Prostate gland (tissue), 2 donors: ENCODE measurements around the gene SCAI.

Source experiments
- POLR2A ChIP-seq: fragments of 450-650 bp; IDR thresholded peaks from one replicate; pipeline ENCODE4 v1.6.1; 2016; ENCODE audit warnings: antibody characterized with exemption, mild to moderate bottlenecking
- TF ChIP-seq, protein P1 (sequence below), 4 experiments: fragments of 200-600 bp in 2 of 4; fragments of 450-650 bp in 2 of 4; sonication (generic) in 2 of 4; IDR thresholded peaks; 1 replicate in 3 of 4; 2 replicates in 1 of 4; pipeline ENCODE4 v1.5.1; 2016 to 2019; ENCODE audit warnings: antibody characterized with exemption in 4 of 4, mild to moderate bottlenecking in 2 of 4, moderate library complexity in 2 of 4

GRCh38 chr9:125049212-125050049, 93.9 kb downstream of the SCAI start:
- TF ChIP-seq, protein P1, sequence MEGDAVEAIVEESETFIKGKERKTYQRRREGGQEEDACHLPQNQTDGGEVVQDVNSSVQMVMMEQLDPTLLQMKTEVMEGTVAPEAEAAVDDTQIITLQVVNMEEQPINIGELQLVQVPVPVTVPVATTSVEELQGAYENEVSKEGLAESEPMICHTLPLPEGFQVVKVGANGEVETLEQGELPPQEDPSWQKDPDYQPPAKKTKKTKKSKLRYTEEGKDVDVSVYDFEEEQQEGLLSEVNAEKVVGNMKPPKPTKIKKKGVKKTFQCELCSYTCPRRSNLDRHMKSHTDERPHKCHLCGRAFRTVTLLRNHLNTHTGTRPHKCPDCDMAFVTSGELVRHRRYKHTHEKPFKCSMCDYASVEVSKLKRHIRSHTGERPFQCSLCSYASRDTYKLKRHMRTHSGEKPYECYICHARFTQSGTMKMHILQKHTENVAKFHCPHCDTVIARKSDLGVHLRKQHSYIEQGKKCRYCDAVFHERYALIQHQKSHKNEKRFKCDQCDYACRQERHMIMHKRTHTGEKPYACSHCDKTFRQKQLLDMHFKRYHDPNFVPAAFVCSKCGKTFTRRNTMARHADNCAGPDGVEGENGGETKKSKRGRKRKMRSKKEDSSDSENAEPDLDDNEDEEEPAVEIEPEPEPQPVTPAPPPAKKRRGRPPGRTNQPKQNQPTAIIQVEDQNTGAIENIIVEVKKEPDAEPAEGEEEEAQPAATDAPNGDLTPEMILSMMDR (IDR thresholded peaks at IDR 0.05) = no peak
- no peak for TF ChIP-seq POLR2A
